ENCODE measurements around the gene RPS6KA4. TPM values are rescaled to one million over a fixed set of nuclear protein-coding genes. Genes with fewer than 3 reads are reported as not detected.

Gene RPS6KA4
- polyA plus RNA-seq, 1 donor from 2014 or later = 24.6 TPM

DNA sequence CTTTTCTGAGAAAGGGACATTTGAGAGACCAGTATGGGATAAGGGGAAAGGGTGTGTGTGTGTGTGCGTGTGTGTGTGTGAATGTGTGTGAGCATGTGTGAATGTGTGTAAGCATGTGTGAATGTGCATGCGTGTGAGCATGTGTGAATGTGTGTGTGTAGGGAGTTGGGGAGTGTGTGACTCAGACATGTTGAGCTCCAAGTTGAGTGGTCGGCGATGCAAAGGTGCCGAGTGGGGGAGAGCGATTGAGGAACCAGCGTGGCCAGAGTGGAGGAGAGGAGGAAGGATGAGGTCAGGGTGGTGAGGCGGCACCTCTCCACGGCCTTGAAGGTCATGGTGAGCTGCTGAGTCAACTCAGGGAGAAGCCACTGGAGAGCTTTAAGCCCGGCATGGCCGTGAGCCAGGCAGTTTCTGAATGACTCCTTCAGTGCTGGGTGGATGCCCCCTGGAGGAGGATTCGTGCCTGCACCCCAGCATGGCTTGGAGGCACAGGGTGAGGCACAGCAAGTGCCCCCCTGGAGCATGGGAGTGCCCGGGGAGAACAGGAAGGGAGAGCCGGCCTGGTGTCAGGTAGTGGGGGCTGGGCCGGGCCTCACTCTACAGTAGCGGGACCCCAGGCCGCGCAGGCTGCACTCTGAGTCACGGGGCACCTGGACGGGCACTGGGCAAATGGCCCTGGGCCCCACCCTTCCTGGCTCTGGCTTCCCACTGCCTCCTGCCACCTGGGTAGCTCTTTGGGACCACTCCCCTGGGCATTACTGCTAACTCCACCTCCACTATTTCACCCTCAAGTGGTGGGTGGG is 27.2 kb upstream of the RPS6KA4 start:
- Histone ChIP-seq H3K4me2 (ENCODE audit: low read length) (no peak overlapping the region), H3K9me2 (ENCODE audit: insufficient read depth, low read length) (no peaks in the 10 kb centered on the region), H3K9ac (ENCODE audit: low read length) (no peak overlapping the region), H3K4me3 (ENCODE audit: low read length) (no peak overlapping the region), H3K27ac (ENCODE audit: low read length) (no peak overlapping the region), H3K27me3 (ENCODE audit: insufficient read depth, low read depth, low read length) (no peaks in the 10 kb centered on the region), H3K36me3 (ENCODE audit: insufficient read depth, low read length) (no peaks in the 10 kb centered on the region), H4K20me1 (ENCODE audit: insufficient read depth) (no peaks in the 10 kb centered on the region), H3K9me3 (ENCODE audit: low read length) (no peaks in the 10 kb centered on the region), H2AFZ (ENCODE audit: low read depth, low read length) (no peak overlapping the region), H3K79me2 (replicated peaks; ENCODE audit: insufficient read depth, low read length) (no peaks in the 10 kb centered on the region), H3F3A (ENCODE audit: insufficient read depth, low read length, poor library complexity, severe bottlenecking) (no peaks in the 10 kb centered on the region)
- no peak for TF ChIP-seq TAF1 (IDR thresholded peaks at IDR 0.05; ENCODE audit: low read depth)
- no peak for TF ChIP-seq EZH2 (IDR thresholded peaks at IDR 0.05; ENCODE audit: borderline replicate concordance, insufficient read depth, low read length, poor library complexity, severe bottlenecking)
- no peak for TF ChIP-seq POLR2AphosphoS5 (IDR thresholded peaks at IDR 0.05)
- no peak for TF ChIP-seq RAD21 (conservative IDR thresholded peaks at IDR 0.05)
- no peak for TF ChIP-seq EP300 (conservative IDR thresholded peaks at IDR 0.05; ENCODE audit: poor library complexity, severe bottlenecking)
- TF ChIP-seq, protein P1, sequence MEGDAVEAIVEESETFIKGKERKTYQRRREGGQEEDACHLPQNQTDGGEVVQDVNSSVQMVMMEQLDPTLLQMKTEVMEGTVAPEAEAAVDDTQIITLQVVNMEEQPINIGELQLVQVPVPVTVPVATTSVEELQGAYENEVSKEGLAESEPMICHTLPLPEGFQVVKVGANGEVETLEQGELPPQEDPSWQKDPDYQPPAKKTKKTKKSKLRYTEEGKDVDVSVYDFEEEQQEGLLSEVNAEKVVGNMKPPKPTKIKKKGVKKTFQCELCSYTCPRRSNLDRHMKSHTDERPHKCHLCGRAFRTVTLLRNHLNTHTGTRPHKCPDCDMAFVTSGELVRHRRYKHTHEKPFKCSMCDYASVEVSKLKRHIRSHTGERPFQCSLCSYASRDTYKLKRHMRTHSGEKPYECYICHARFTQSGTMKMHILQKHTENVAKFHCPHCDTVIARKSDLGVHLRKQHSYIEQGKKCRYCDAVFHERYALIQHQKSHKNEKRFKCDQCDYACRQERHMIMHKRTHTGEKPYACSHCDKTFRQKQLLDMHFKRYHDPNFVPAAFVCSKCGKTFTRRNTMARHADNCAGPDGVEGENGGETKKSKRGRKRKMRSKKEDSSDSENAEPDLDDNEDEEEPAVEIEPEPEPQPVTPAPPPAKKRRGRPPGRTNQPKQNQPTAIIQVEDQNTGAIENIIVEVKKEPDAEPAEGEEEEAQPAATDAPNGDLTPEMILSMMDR (IDR thresholded peaks at IDR 0.05; ENCODE audit: poor library complexity, severe bottlenecking) = no peak

DNA sequence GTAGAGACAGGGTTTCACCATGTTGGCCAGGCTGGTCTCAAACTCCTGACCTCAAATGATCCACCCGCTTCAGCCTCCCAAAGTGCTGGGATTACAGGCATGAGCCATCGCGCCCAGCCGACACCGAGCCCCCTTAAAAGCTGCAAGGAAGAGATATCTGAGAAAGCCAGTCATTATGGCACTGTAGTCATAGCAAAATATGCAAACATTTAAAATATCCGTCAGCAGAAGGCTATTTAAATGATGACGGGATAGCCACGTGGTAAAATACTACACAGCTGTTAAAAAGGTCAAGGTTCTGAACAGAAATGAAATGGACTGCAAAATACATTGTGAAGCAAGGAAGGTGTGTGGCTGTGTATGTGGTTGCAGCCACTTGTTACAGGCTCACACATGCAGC is 25.4 kb upstream of the RPS6KA4 start:
- Histone ChIP-seq H3K27ac (ENCODE audit: low read length) (no peak overlapping the region), H2AFZ (ENCODE audit: low read depth, low read length) (no peak overlapping the region), H3K36me3 (ENCODE audit: insufficient read depth, low read length) (no peaks in the 10 kb centered on the region), H3K9me2 (ENCODE audit: insufficient read depth, low read length) (no peaks in the 10 kb centered on the region), H3K79me2 (replicated peaks; ENCODE audit: insufficient read depth, low read length) (no peaks in the 10 kb centered on the region), H3F3A (ENCODE audit: insufficient read depth, low read length, poor library complexity, severe bottlenecking) (no peaks in the 10 kb centered on the region), H3K4me2 (ENCODE audit: low read length) (no peak overlapping the region), H3K27me3 (ENCODE audit: insufficient read depth, low read depth, low read length) (no peaks in the 10 kb centered on the region), H3K4me3 (ENCODE audit: low read length) (no peak overlapping the region), H3K9ac (ENCODE audit: low read length) (no peak overlapping the region), H3K9me3 (ENCODE audit: low read length) (no peaks in the 10 kb centered on the region), H4K20me1 (ENCODE audit: insufficient read depth) (no peaks in the 10 kb centered on the region)
- TF ChIP-seq SMC3 (conservative IDR thresholded peaks at IDR 0.05; ENCODE audit: poor library complexity) (no peak), EP300 (conservative IDR thresholded peaks at IDR 0.05; ENCODE audit: poor library complexity, severe bottlenecking) (no peak), EZH2 (IDR thresholded peaks at IDR 0.05; ENCODE audit: borderline replicate concordance, insufficient read depth, low read length, poor library complexity, severe bottlenecking) (no peak)

DNA sequence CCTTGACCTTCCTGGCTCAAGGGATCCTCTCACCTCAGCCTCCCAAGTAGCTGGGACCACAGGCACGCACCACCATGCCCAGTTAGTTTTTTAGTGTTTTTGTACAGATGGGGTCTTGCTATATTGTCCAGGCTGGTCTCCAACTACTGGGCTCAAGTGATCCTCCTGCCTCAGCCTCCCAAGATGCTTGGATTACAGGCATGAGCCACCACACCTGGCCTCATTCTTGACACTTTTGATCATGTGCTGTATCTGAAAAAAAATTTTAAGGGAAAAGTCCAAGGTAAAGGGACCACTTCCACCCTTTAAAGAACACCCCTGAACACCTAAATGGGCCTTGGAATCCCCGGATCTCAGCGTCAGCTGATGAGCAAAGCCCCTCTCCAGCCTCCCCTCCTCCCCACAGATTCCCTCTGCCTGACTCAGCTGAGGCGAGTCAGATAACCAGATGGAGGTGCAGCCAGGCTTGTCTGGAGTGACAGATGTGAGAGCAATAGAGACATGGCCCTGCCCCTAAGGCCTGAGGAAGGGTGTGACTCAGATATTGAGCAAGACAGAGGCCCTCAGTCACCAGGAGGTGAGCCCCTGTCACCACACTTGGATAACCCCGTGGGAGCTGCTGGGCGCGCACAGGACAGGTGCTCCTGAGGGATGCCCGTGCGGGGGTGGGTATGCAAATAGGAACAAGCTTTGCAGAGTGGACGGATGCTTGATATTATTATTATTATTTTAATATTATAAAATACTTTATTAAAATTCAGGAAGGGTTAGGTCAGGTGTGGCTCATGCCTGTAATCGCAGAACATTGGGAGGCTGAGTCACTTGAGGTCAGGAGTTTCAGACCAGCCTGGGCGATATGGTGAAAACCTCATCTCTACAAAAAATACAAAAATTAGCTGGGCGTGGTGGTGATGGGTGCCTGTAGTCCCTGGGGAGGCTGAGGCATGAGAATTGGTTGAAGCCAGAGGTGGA is 23.9 kb upstream of the RPS6KA4 start:
- no peak overlapping the region for H3K9ac ChIP-seq (ENCODE audit: low read length)
- no peaks in the 10 kb centered on the region for H4K20me1 ChIP-seq (ENCODE audit: insufficient read depth)
- H3K27ac ChIP-seq (ENCODE audit: low read length) = no peak overlapping the region
- no peaks in the 10 kb centered on the region for H3F3A ChIP-seq (ENCODE audit: insufficient read depth, low read length, poor library complexity, severe bottlenecking)
- H3K4me2 ChIP-seq (ENCODE audit: low read length) = no peak overlapping the region
- H3K9me3 ChIP-seq (ENCODE audit: low read length) = no peaks in the 10 kb centered on the region
- H3K79me2 ChIP-seq (replicated peaks; ENCODE audit: insufficient read depth, low read length) = no peaks in the 10 kb centered on the region
- H3K27me3 ChIP-seq (ENCODE audit: insufficient read depth, low read depth, low read length) = no peaks in the 10 kb centered on the region
- TF ChIP-seq SMC3 (conservative IDR thresholded peaks at IDR 0.05; ENCODE audit: poor library complexity) (no peak), POLR2AphosphoS5 (IDR thresholded peaks at IDR 0.05) (no peak), EZH2 (IDR thresholded peaks at IDR 0.05; ENCODE audit: borderline replicate concordance, insufficient read depth, low read length, poor library complexity, severe bottlenecking) (no peak), MXI1 (conservative IDR thresholded peaks at IDR 0.05; ENCODE audit: poor library complexity, severe bottlenecking) (no peak), TAF1 (IDR thresholded peaks at IDR 0.05; ENCODE audit: low read depth) (no peak), EP300 (conservative IDR thresholded peaks at IDR 0.05; ENCODE audit: poor library complexity, severe bottlenecking) (no peak)
- TF ChIP-seq, protein P2, sequence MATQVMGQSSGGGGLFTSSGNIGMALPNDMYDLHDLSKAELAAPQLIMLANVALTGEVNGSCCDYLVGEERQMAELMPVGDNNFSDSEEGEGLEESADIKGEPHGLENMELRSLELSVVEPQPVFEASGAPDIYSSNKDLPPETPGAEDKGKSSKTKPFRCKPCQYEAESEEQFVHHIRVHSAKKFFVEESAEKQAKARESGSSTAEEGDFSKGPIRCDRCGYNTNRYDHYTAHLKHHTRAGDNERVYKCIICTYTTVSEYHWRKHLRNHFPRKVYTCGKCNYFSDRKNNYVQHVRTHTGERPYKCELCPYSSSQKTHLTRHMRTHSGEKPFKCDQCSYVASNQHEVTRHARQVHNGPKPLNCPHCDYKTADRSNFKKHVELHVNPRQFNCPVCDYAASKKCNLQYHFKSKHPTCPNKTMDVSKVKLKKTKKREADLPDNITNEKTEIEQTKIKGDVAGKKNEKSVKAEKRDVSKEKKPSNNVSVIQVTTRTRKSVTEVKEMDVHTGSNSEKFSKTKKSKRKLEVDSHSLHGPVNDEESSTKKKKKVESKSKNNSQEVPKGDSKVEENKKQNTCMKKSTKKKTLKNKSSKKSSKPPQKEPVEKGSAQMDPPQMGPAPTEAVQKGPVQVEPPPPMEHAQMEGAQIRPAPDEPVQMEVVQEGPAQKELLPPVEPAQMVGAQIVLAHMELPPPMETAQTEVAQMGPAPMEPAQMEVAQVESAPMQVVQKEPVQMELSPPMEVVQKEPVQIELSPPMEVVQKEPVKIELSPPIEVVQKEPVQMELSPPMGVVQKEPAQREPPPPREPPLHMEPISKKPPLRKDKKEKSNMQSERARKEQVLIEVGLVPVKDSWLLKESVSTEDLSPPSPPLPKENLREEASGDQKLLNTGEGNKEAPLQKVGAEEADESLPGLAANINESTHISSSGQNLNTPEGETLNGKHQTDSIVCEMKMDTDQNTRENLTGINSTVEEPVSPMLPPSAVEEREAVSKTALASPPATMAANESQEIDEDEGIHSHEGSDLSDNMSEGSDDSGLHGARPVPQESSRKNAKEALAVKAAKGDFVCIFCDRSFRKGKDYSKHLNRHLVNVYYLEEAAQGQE (IDR thresholded peaks at IDR 0.05; ENCODE audit: borderline replicate concordance) = no peak
- H2AFZ ChIP-seq (ENCODE audit: low read depth, low read length) = no peak overlapping the region
- no peak overlapping the region for H3K4me3 ChIP-seq (ENCODE audit: low read length)
- no peaks in the 10 kb centered on the region for H3K36me3 ChIP-seq (ENCODE audit: insufficient read depth, low read length)
- no peaks in the 10 kb centered on the region for H3K9me2 ChIP-seq (ENCODE audit: insufficient read depth, low read length)
